ENCODE results near the gene CDKN2AIP. TPM values are rescaled to one million over a fixed set of nuclear protein-coding genes. Genes with fewer than 3 reads are reported as not detected.

The CDKN2AIP gene
- total and polyA plus RNA-seq, 4 donors = 7.2 to 15.1 (median 11.0) TPM

GRCh38 chr4:183401473-183401872 lies 43.0 kb upstream of the CDKN2AIP start:
- no peaks in the 10 kb centered on the region for H3K36me3 ChIP-seq (ENCODE audit: control insufficient read depth in 4 of 4, insufficient read depth in 3 of 4, low read depth in 1 of 4, low read length in 3 of 4)
- 90% methylated on average over 4 of the region's 4 CpGs for WGBS
- no peak overlapping the region for H3K9ac ChIP-seq (ENCODE audit: low read depth in 1 of 2, low read length in 2 of 2)
- peaks cover 0 to 4% (median 3%) of the 10 kb centered on the region in 4 donors for H3K4me1 ChIP-seq (ENCODE audit: control insufficient read depth in 4 of 4, insufficient read depth in 4 of 4, low read length in 3 of 4)
- H3K4me3 ChIP-seq (ENCODE audit: low read depth in 1 of 3, low read length in 3 of 3) = no peak overlapping the region
- DNase-seq (ENCODE audit: low spot score) = no peak
- no peaks in the 10 kb centered on the region for H3K27me3 ChIP-seq (ENCODE audit: control insufficient read depth in 4 of 4, insufficient read depth in 4 of 4, low read length in 3 of 4)
- H3K27ac ChIP-seq (ENCODE audit: low read depth in 1 of 2, low read length in 2 of 2) = no peak overlapping the region
- H3K9me3 ChIP-seq (ENCODE audit: control insufficient read depth in 4 of 4, low read length in 3 of 4) = no peaks in the 10 kb centered on the region
- TF ChIP-seq YY1 (IDR thresholded peaks at IDR 0.05) (no peak), MAX (IDR thresholded peaks at IDR 0.05) (no peak), ATF3 (IDR thresholded peaks at IDR 0.05) (no peak)

GRCh38 chr4:183402771-183403170 lies 41.7 kb upstream of the CDKN2AIP start:
- no peak for DNase-seq (ENCODE audit: low spot score)
- Histone ChIP-seq H3K9ac (ENCODE audit: low read depth in 1 of 2, low read length in 2 of 2) (no peak overlapping the region), H3K36me3 (ENCODE audit: control insufficient read depth in 4 of 4, insufficient read depth in 3 of 4, low read depth in 1 of 4, low read length in 3 of 4) (no peaks in the 10 kb centered on the region), H3K9me3 (ENCODE audit: control insufficient read depth in 4 of 4, low read length in 3 of 4) (no peaks in the 10 kb centered on the region), H3K27me3 (ENCODE audit: control insufficient read depth in 4 of 4, insufficient read depth in 4 of 4, low read length in 3 of 4) (no peaks in the 10 kb centered on the region), H3K4me3 (ENCODE audit: low read depth in 1 of 3, low read length in 3 of 3) (no peak overlapping the region), H3K4me1 (ENCODE audit: control insufficient read depth in 4 of 4, insufficient read depth in 4 of 4, low read length in 3 of 4) (peaks cover 0 to 9% (median 6%) of the 10 kb centered on the region in 4 donors), H3K27ac (ENCODE audit: low read depth in 1 of 2, low read length in 2 of 2) (no peak overlapping the region)
- TF ChIP-seq HNF4G (IDR thresholded peaks at IDR 0.05) = no peak
- no peak for TF ChIP-seq GABPA (IDR thresholded peaks at IDR 0.05 in 1 of 2, conservative IDR thresholded peaks at IDR 0.05 in 1 of 2)
- TF ChIP-seq SP1 (IDR thresholded peaks at IDR 0.05) = no peak
- no peak for TF ChIP-seq CTCF (IDR thresholded peaks at IDR 0.05; ENCODE audit: low read depth, low read length, missing input control)
- TF ChIP-seq EGR1 (IDR thresholded peaks at IDR 0.05; ENCODE audit: low read depth in 2 of 2) = no peak
- no peak for TF ChIP-seq RAD21 (IDR thresholded peaks at IDR 0.05)
- no peak for TF ChIP-seq ZBTB33 (IDR thresholded peaks at IDR 0.05)
- no peak for TF ChIP-seq REST (IDR thresholded peaks at IDR 0.05)
- TF ChIP-seq RXRA (IDR thresholded peaks at IDR 0.05) = no peak
- no peak for TF ChIP-seq NR2F2 (IDR thresholded peaks at IDR 0.05)
- TF ChIP-seq TAF1 (conservative IDR thresholded peaks at IDR 0.05) = no peak
- TF ChIP-seq YY1 (IDR thresholded peaks at IDR 0.05) = no peak
- TF ChIP-seq FOXA2 (IDR thresholded peaks at IDR 0.05) = no peak
- no peak for TF ChIP-seq JUND (IDR thresholded peaks at IDR 0.05)
- no peak for TF ChIP-seq FOXA1 (IDR thresholded peaks at IDR 0.05)
- no peak for TF ChIP-seq MAX (IDR thresholded peaks at IDR 0.05)
- 84% methylated on average over 4 of the region's 4 CpGs for WGBS
